K562 (cell line): ENCODE data around the gene PRSS21. TPM values are rescaled to one million over a fixed set of nuclear protein-coding genes. Genes with fewer than 3 reads are reported as not detected.

Experiments
- ATAC-seq: fragments of 200-7000 bp; cut with Tn5 transposase; 3 replicates; pipeline ENCODE4 v1.9.1; 2020; ENCODE audit warnings: moderate library complexity
- BruUV-seq: library from RNA; stranded (reverse); fragments of 400-500 nt; replicated peaks from 2 replicates; lab custom pipeline; 2021; lab: Mats Ljungman, UMichigan
- CTCF ChIA-PET: fragments of 300-600 bp; formaldehyde crosslinking; extraction: SDS; loops from one replicate; lab custom pipeline; 2021; ENCODE audit warnings: low intra/inter-chr PET ratio; lab: Yijun Ruan, JAX
- POLR2A ChIA-PET: fragments of 300-600, 350-650 bp; sonication (Branson Sonifier 250); formaldehyde crosslinking; extraction: SDS; loops from one replicate; lab custom pipeline; 2021; ENCODE audit warnings: antibody characterized with exemption, inconsistent platforms; lab: Yijun Ruan, JAX
- DNase-seq, 4 experiments: peaks; one replicate each; pipeline versions ENCODE4 v3.0.0 to v3.0.0-alpha.2; 2011 to 2018; ENCODE audit warnings: low spot score in 3 of 4, mixed read lengths in 3 of 4; ENCODE audit errors: extremely low read depth in 1 of 4
- FAIRE-seq: peaks from 2 replicates; lab custom pipeline; 2011; peaks lifted over from hg19 to GRCh38; lab: Jason Lieb, UNC
- H2AFZ ChIP-seq: 2 replicates; pipeline ENCODE4 v1.6.0; 2011; ENCODE audit warnings: low read depth, low read length, control low read depth, inconsistent platforms
- H3K27ac ChIP-seq: fragments of 200-600 bp; 3 replicates; pipeline ENCODE4 v1.8.0; 2011; ENCODE audit warnings: low read depth, mild to moderate bottlenecking, control low read depth, inconsistent platforms, low read length, moderate library complexity, mixed read lengths; ENCODE audit errors: extremely low read depth
- H3K27me3 ChIP-seq, 2 experiments: fragments of 300-600 bp in 1 of 2; 2 replicates in 1 of 2; 3 replicates in 1 of 2; pipeline versions ENCODE4 v1.6.0 to v1.8.0; 2011; ENCODE audit warnings: inconsistent platforms in 2 of 2, low read length in 2 of 2, mild to moderate bottlenecking in 1 of 2, mixed read lengths in 1 of 2, moderate library complexity in 1 of 2; ENCODE audit not compliant: control insufficient read depth in 2 of 2, insufficient read depth in 2 of 2
- H3K36me3 ChIP-seq: fragments of 300-600 bp; 3 replicates; pipeline ENCODE4 v1.8.0; 2011; ENCODE audit warnings: mild to moderate bottlenecking, low read length, inconsistent platforms; ENCODE audit not compliant: control insufficient read depth, insufficient read depth
- H3K4me1 ChIP-seq, 2 experiments: fragments of 200-600 bp in 1 of 2; replicated peaks in 1 of 2; 2 replicates in 1 of 2; 3 replicates in 1 of 2; pipeline versions ENCODE4 v1.5.1 to v1.8.0; 2011; ENCODE audit warnings: inconsistent platforms in 2 of 2, low read length in 2 of 2, mild to moderate bottlenecking in 1 of 2, mixed read lengths in 1 of 2, moderate library complexity in 1 of 2; ENCODE audit not compliant: control insufficient read depth in 2 of 2, insufficient read depth in 2 of 2
- H3K4me2 ChIP-seq: 2 replicates; pipeline ENCODE4 v1.6.1; 2011; ENCODE audit warnings: low read length, control low read depth, inconsistent platforms, mixed read lengths; ENCODE audit not compliant: insufficient read depth
- H3K4me3 ChIP-seq: fragments of 200-600 bp; sonication (generic), shearing (Covaris generic); 2 replicates; pipeline ENCODE4 v1.5.1; 2016; ENCODE audit warnings: control low read depth, inconsistent platforms
- H3K79me2 ChIP-seq: fragments of 200-600 bp; 3 replicates; pipeline ENCODE4 v1.8.0; 2011; ENCODE audit warnings: low read length, inconsistent platforms; ENCODE audit not compliant: control insufficient read depth, insufficient read depth
- H3K9ac ChIP-seq, 2 experiments: 2 replicates each; pipeline versions ENCODE4 v1.6.0 to v1.6.1; 2011; ENCODE audit warnings: low read depth in 2 of 2, low read length in 2 of 2, control low read depth in 1 of 2, inconsistent platforms in 1 of 2, mild to moderate bottlenecking in 1 of 2, mixed read lengths in 1 of 2; ENCODE audit not compliant: insufficient read depth in 1 of 2
- H3K9me1 ChIP-seq: one replicate; pipeline ENCODE4 v1.6.0; 2011; ENCODE audit warnings: inconsistent platforms, mild to moderate bottlenecking, low read length, moderate library complexity; ENCODE audit not compliant: control insufficient read depth, insufficient read depth
- H3K9me3 ChIP-seq: replicated peaks from 2 replicates; pipeline ENCODE4 v1.5.1; 2011; ENCODE audit warnings: low read depth, low read length, inconsistent platforms; ENCODE audit not compliant: control insufficient read depth, insufficient read depth
- H4K20me1 ChIP-seq: replicated peaks from 2 replicates; pipeline ENCODE4 v1.6.1; 2011; ENCODE audit warnings: low read length, inconsistent platforms, mixed read lengths; ENCODE audit not compliant: control insufficient read depth, insufficient read depth
- CCAR2 ChIP-seq: fragments of 200-400 bp; formaldehyde crosslinking; IDR thresholded peaks from 2 replicates; pipeline ENCODE4 v1.6.1; 2017; ENCODE audit warnings: mild to moderate bottlenecking, low read depth, low read length
- CHCHD3 ChIP-seq: fragments of 250-450 bp; sonication (Bioruptor Pico); IDR thresholded peaks from 2 replicates; pipeline ENCODE4 v2.1.2; 2022; ENCODE audit warnings: mild to moderate bottlenecking
- EGR1 ChIP-seq: fragments of 450-650 bp; conservative IDR thresholded peaks from 2 replicates; pipeline ENCODE4 v1.6.1; 2017; ENCODE audit warnings: mild to moderate bottlenecking
- MBD1 ChIP-seq: fragments of 250-450 bp; sonication (Bioruptor Pico); IDR thresholded peaks from 2 replicates; pipeline ENCODE4 v1.8.0; 2022; ENCODE audit warnings: inconsistent platforms
- NFRKB ChIP-seq: fragments of 450-650 bp; IDR thresholded peaks from 2 replicates; pipeline ENCODE4 v1.6.1; 2016; ENCODE audit warnings: low read depth
- PRDM10 ChIP-seq: fragments of 450-650 bp; IDR thresholded peaks from 2 replicates; pipeline ENCODE4 v1.6.1; 2018; ENCODE audit not compliant: partially characterized antibody
- USF1 ChIP-seq: sonication (generic); formaldehyde crosslinking; IDR thresholded peaks from 2 replicates; pipeline ENCODE4 v1.9.0; 2022; ENCODE audit warnings: mild to moderate bottlenecking, missing genetic modification reagents
- ZFP36 ChIP-seq: fragments of 150-350 bp; IDR thresholded peaks from 2 replicates; pipeline ENCODE4 v1.6.1; 2018; ENCODE audit warnings: low read length, low read depth; ENCODE audit not compliant: partially characterized antibody
- ZNF263 ChIP-seq: sonication (generic); formaldehyde crosslinking; IDR thresholded peaks from 2 replicates; pipeline ENCODE4 v1.8.0; 2022; ENCODE audit warnings: mild to moderate bottlenecking, missing genetic modification reagents, borderline replicate concordance
- WGBS: fragments of 100-300 bp; shearing (Covaris generic); methylation state at CpG from one replicate; pipeline ENCODE4 v1.1.6; 2016; ENCODE audit warnings: low coverage, mixed read lengths; ENCODE audit not compliant: insufficient coverage; ENCODE audit errors: missing lambda C conversion rate; 5-methylcytosine and 5-hydroxymethylcytosine counted together
- in situ Hi-C: fragments of 300-500 bp; cut with MboI; formaldehyde crosslinking; loops from 4 replicates; pipeline ENCODE4 v1.15.0; 2018; ENCODE audit warnings: inconsistent platforms, mixed read lengths
- intact Hi-C: fragments of 100-400 bp; cut with micrococcal nuclease; formaldehyde crosslinking; loops from 2 replicates; pipeline ENCODE4 v1.14.2; 2022
- polyA plus RNA-seq, 8 experiments: library from polyadenylated mRNA; depleted of rRNA in 4 of 8; stranded (reverse) in 5 of 8; unstranded in 3 of 8; fragments of >200 nt; fragmentation: Nextera tagmentation in 2 of 8; fragmentation: Illumina TruSeq in 1 of 8; extraction: Ambion mirVana in 2 of 8; extraction: Trizol in 1 of 8; gene quantifications; 2 replicates each; pipeline versions ENCODE4 v1.2.1 to v1.2.3, GENCODE V29; 2011 to 2014; ENCODE audit warnings: inconsistent platforms in 1 of 8, missing spikeins in 1 of 8
- total RNA-seq, 7 experiments: library from RNA; depleted of rRNA in 6 of 7; stranded (reverse); fragments of >200 nt in 6 of 7; fragmentation: Illumina TruSeq in 2 of 7; extraction: Trizol in 2 of 7; gene quantifications; 2 replicates each; pipeline versions ENCODE4 v1.2.1 to v1.2.3, GENCODE V29; 2011 to 2021; ENCODE audit warnings: low replicate concordance in 1 of 7

PRSS21 gene
- total and polyA plus RNA-seq, 9 of the 15 experiments (the other 6 are each of a cell fraction or from before 2014, with no cell fraction given) = 12.1 to 121 (median 61.3) TPM

GRCh38 chr16:2833776-2834175, 16.7 kb downstream of the PRSS21 start (continued):
- no peak for TF ChIP-seq PRDM10
- no peak for TF ChIP-seq CCAR2

- Histone ChIP-seq H3K79me2 (no peaks in the 10 kb centered on the region), H3K27ac (no peak overlapping the region), H4K20me1 (no peaks in the 10 kb centered on the region; the same call in 1 of the 2 replicates), H3K4me3 (no peak overlapping the region), H3K9me1 (no peaks in the 10 kb centered on the region), H3K9ac (no peak overlapping the region), H3K9me3 (no peaks in the 10 kb centered on the region), H3K4me2 (no peak overlapping the region), H3K27me3 (peaks cover 20 to 52% of the 10 kb centered on the region in 2 experiments), H3K36me3 (no peaks in the 10 kb centered on the region), H2AFZ (no peak overlapping the region), H3K4me1 (peaks cover 0 to 28% of the 10 kb centered on the region in 2 experiments; a peak in 3 of 5 replicates)
- intact Hi-C loops = loop anchor here (5.0 kb wide), 1 partner anchor 82 kb away; no protein-coding TSS in a partner anchor
- ChIA-PET CTCF (no interaction called here), POLR2A (no interaction called here)
- DNase-seq (no peak), ATAC-seq (no peak), FAIRE-seq (no peak)
- no TSS peak for BruUV-seq
- no CpG with 5 or more reads among the region's 3 CpGs for WGBS
- no peak for TF ChIP-seq USF1
- TF ChIP-seq EGR1 = peak; percentile 63
- no peak for TF ChIP-seq ZNF263
- no peak for TF ChIP-seq NFRKB
- TF ChIP-seq ZFP36 = no peak
- no peak for TF ChIP-seq MBD1 (CRISPR knock-in tag)
- TF ChIP-seq CHCHD3 = no peak
- in situ Hi-C loops = loop anchor here (5.0 kb wide), 2 partner anchors 37 to 92 kb away; no protein-coding TSS in a partner anchor
These were observed 17.9 kb downstream of the PRSS21 start for GRCh38 chr16:2834968-2835367.
